Muscle of back (tissue), 13 donors: Measurements from ENCODE around the gene CCDC144A. TPM values are rescaled to one million over a fixed set of nuclear protein-coding genes. Genes with fewer than 3 reads are reported as not detected.
"Not testable (repeated sequence)": the region's sequence is repeated elsewhere in the genome, so short reads cannot be mapped to it uniquely, and the experiment has no call there.

Source experiments
- DNase-seq, 3 donors: peaks; one replicate each; pipeline versions ENCODE4 v3.0.0 to v3.0.0-alpha.2; 2013
- long read RNA-seq, 9 donors: transcript quantifications; one replicate each; lab custom pipeline, GENCODE V29; 2026
- polyA plus RNA-seq, 10 donors: library from polyadenylated mRNA; unstranded; fragments of 120-200 nt; gene quantifications; one replicate each; pipeline ENCODE4 v1.2.1, GENCODE V29; 2013; ENCODE audit not compliant: insufficient read length in 10 of 10

Gene CCDC144A, protein sequence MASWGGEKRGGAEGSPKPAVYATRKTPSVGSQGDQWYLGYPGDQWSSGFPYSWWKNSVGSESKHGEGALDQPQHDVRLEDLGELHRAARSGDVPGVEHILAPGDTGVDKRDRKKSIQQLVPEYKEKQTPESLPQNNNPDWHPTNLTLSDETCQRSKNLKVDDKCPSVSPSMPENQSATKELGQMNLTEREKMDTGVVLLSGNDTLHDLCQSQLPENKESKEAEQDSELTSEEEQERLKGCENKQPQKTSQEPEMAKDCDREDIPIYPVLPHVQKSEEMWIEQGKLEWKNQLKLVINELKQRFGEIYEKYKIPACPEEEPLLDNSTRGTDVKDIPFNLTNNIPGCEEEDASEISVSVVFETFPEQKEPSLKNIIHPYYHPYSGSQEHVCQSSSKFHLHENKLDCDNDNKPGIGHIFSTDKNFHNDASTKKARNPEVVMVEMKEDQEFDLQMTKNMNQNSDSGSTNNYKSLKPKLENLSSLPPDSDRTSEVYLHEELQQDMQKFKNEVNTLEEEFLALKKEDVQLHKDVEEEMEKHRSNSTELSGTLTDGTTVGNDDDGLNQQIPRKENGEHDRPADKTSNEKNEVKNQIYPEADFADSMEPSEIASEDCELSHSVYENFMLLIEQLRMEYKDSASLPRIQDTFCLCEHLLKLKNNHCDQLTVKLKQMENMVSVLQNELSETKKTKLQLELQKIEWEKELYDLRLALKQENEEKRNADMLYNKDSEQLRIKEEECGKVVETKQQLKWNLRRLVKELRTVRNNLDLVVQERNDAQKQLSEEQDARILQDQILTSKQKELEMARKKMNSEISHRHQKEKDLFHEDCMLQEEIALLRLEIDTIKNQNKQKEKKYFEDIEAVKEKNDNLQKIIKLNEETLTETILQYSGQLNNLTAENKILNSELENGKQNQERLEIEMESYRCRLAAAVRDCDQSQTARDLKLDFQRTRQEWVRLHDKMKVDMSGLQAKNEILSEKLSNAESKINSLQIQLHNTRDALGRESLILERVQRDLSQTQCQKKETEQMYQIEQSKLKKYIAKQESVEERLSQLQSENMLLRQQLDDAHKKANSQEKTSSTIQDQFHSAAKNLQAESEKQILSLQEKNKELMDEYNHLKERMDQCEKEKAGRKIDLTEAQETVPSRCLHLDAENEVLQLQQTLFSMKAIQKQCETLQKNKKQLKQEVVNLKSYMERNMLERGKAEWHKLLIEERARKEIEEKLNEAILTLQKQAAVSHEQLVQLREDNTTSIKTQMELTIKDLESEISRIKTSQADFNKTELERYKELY (N-terminal part only)
- 1 to 10 TPM in 6 of 10 donors, under 1 TPM in 4; 0.54 to 5.6 (median 2.6) TPM for polyA plus RNA-seq
- long read RNA-seq, donor 1 = 0 reads
- long read RNA-seq, donor 2 = 0 reads
- long read RNA-seq, donor 3 = 0 reads
- long read RNA-seq, donor 4, partial matches to known transcripts = 0 of 1 reads
- long read RNA-seq, donor 4, other reads (novel, unspliced or antisense) = 0 of 1 reads
- long read RNA-seq, donor 5, partial matches to known transcripts = 0 of 1 reads
- long read RNA-seq, donor 5, other reads (novel, unspliced or antisense) = 0 of 1 reads
- long read RNA-seq, donor 6 = 0 reads
- long read RNA-seq, donor 7 = 0 reads
- long read RNA-seq, donor 8 = 0 reads
- long read RNA-seq, donor 9 = 0 reads

DNA sequence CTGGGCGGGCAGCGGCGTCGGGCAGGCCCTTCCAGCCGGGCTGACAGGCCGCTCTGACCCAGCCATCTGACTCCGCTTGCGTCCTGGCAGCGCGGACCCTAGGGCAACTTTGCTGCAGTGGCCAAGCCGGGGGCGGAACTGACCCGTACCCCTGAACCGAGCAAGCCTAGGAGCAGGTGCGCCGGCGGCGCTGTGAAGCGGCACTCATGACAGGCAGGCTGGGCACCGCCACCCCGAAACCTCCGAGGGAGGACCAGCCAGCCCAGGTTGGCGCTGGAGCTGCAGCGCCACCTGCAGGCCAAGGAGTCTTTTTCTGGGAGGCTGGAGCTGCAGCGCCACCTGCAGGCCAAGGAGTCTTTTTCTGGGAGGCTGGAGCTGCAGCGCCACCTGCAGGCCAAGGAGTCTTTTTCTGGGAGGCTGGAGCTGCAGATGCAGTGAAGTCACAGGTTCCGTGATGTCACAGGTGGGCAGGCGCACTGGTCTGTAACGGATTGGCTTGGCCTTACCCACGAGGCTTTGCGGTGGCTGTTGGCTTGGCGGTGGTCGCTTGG, at the start of gene CCDC144A:
Gene CCDC144A, plus strand, starts transcription at position 511 of the 551 bp plus-strand sequence. CDS start 160 bp downstream, outside the sequence.
- not testable (repeated sequence) for DNase-seq

DNA sequence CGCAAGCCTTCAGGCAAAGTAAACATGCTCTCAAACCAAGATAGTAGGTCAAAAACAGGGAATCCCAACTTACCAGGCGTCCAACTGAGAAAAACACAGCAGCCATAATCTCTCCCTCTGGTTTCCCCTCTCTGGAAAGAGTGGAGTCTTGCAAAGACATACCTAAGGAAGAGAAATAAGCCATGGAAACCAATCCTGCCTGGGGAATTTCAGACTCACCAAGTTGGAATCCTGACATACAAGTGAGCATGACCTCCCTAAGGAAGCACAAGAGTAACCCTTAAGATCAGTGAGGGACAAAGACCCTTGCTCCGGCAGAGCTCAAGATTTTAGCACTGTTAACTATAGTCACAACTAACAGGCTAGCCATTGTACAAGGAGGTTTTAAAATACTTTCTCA, 40.5 kb upstream of the CCDC144A start:
- DNase-seq = no peak

DNA sequence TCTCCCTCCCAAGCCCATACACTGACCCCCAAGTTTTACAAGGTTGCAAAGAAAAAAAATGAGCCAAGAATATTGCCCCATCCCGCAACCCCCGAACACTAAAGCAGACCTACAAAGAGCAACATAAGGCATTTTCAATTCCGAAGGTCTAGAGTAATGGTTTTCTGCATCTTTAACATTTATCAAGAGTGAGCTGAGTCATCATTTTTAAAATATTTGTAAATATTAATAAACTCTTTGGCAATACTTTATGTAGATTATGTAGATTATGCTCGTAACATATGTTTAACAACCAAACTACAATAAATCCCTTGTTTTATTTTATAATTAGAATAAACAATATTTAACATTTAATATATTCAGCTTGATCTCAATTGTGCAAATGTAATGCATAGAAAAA, 37.8 kb upstream of the CCDC144A start:
- no peak for DNase-seq

DNA sequence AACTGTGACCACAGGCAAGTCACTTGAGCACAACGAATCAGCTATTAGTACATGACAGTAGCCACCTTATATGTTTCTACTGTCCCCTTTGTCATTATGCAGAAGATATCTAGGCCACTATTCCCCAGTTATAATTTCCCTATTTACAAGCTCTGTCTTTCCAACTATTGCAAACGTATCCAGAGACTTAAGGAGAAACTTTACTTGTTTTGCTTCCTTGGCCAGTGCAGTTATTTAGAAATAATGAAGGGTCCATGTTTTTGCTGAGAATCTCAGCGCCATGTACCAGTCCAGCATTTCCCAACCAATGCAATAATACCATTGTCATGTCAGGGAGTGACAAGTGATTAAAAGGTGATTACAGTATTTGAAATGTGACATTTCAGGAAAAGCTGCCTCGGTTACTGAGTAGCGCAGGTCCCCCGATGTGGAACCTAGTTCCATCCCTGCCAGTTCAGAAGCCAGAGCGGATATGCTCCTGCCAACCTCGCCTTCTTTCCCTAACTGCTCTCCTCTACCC, 37.1 kb upstream of the CCDC144A start:
- no peak for DNase-seq

DNA sequence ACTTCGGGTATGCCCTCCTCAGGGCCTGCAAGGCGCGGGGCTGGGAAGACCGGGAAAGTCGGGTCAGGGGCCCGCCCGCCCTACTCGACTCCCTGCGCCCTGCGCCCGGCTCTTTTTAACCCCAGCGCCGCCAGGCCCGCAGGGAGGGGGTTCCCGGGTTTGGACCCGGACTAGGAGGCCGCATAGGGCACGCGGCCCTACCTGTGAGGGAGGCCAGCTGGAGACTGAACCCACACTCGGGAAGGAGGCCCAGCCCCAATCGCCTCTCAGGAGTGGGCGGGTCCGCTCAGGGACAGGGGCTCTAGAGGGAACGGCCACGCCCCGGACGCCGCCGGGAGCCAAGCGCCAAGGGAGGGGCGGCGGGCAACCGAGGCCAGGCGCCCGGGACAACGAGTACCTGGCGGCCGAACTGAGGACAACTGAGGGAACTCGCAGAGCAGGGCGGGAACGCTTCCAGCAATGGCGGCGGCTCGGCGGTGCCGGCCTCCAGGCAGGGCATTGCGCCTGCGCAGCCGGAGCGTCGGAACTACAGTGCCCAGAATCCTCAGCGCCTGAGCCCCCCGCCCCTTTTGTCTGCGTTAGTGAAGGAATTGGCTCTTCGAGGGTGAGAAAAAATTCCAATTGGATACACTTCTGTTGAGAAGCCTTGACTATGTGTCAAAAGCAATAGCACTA, 36.5 kb upstream of the CCDC144A start, which contains the start of gene ZNF624:
Gene ZNF624, minus strand, starts transcription at position 484 of the 675 bp plus-strand sequence.
- DNase-seq = peak; percentile 93 to 97 (median 95)

DNA sequence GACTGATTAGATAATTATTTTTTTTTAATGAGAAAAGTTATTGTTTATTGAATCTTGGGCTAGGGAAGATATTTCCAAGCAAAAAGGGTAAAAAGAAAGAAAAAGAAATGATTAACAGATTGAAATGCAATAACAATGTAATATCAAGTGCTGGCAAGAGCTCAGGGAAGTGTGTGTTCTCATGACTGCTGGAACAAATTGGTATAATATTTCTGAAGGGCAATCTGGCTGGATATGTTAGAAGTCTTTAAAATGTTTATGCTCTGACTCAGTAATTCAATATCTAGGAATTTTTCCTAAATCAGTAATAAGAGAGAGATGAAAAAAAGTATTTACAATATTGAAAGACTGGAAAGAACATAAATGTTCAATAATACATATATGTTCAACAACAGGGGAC, 28.8 kb upstream of the CCDC144A start:
- no peak for DNase-seq

DNA sequence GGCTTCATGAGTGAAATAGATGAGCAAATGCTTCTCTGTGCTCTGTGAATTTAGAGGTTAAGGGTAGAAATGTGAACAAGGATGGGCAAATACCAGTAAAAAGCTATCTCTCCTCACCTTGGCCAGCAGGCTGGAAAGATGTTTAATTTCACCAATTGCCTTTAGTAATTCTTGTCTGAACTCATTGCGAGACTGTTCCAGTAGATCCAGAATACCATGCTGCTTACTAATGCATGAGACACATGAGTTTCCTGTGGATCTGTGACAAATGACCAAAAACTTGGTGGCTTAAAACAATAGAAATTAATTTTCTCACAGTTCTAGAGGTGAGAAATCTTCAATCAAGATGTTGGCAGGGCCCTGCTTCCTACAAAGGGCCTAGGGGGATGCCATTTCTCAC, 27.1 kb upstream of the CCDC144A start:
- DNase-seq = no peak

DNA sequence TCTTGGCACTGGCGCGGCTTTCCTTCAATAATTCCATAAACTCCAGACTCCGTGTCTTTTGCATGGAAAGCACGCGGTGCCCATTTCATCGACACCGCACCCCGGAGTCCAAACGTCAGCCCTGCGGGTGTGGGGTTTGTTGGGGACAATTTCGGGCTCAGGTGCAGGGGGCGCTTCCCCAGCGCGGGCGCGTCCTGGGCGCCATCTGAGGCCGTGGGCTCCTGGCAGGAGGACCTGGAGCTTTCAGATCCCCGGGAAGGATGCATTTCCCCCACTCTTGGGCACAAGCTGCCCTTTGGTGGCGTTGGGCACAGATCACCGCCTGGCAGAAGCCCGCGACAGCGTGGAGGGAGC, 23.5 kb upstream of the CCDC144A start:
- not testable (repeated sequence) for DNase-seq

DNA sequence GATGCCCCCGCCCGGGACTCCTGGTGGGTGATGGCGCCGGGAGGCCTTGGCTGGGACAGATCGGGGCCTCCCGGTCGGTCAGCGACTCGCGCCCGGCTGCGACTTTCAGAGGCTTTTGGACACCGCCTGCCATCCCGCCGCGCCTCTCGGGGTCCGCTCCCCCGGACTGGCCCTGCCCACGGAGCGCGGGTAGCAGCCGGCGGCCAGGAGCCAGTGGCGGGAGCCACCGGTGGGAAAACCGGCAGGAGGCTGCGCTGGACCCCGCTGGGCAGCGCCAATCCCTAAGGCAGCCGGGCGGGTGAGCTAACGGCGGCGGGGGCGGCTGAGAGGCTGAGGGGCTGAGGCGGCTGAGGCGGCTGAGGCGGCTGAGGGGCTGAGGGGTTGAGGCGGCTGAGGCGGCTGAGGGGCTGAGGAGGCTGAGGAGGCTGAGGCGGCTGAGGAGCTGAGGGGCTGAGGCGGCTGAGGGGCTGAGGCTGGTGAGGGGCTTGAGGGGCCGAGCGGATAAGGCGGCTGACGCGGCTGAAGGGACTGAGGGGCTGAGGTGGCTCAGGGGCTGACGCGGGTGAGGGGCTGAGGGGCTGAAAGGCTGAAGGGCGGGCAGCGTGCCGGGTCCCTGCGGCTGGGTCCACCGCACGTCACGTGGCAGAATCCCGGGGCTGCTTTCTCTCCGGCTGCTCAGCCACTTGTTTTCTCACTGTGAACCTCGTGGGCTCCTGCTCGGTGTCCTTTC, 23.0 kb upstream of the CCDC144A start:
- DNase-seq = peak in 1 of 3 donors; percentile 43

DNA sequence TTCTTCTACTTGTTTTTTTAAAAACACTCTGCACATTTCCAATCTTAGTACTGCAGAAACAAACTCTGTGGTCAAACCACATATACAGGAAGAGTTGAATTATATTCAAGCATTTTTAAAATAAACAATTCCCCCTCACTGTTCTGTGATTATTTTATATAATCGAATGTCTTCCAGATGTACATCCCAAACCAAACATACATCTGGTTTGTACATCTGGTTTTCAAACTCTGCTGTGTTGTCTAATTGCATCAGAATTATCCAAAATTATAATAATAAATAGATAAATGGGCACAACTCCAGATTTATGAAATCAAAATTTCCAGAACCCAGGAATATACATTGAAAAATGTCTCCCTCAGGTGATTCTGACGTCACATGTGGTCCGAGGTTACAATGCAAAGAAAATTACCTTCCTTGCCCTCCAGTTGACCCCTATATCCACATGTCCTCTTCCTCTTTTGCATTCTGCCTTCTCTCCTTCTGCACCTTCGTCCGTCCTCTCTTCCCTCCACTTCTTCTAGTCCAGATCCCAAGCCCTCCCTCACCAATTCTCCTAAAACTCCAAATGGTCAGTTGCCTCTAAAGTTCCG, 13.3 kb upstream of the CCDC144A start:
- peak in 1 of 3 donors; percentile 68 for DNase-seq

DNA sequence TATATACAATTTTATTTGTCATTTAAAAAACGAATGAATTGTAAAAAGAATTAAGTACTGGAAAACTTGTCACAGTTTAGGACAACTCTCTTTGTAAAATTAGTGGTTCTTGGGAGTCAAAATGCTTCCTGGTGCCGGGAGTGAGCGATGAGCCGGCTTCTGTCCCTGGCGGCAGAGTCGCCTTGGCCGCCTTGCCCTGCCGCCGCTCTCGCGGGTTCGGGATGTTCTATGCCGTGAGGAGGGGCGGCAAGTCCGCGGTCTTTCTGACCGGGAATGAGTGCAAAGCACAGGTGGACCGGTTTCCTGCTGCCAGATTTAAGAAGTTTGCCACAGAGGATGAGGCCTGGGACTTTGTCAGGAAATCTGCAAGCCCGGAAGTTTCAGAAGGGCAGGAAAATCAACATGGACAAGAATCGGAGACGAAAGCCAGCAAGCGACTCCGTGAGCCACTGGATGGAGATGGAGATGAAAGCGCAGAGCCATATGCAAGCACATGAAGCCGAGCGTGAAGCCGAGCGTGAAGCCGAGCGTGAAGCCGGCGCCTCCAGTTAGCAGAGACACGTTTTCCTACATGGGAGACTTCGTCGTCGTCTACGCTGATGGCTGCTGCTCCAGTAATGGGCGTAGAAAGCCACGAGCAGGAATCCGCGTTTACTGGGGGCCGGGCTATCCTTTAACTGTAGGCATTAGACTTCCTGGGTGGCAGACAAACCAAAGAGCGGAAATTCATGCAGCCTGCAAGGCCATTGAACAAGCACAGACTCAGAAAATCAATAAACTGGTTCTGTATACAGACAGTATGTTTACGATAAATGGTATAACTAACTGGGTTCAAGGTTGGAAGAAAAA, 6.5 kb upstream of the CCDC144A start:
- DNase-seq = peak in 1 of 3 donors; percentile 30

DNA sequence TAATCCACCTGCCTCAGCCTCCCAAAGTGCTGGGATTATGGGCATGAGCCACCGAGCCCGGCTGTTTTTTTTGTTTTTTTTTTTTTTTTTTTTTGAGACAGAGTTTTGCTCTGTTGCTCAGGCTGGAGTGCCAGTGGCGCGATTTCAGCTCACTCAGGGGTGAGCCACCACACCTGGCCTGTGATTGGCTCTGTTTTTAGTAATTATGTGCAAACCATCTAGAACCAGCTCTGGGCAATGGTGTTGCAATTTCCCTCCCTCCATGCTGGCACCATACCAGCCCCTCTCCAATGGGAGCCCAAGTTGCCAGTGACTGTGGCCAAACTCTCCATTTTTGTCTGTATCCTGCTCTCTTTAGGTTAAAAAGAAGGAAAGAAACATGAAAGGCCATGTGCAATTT, 4.0 kb upstream of the CCDC144A start:
- DNase-seq = not testable (repeated sequence)

DNA sequence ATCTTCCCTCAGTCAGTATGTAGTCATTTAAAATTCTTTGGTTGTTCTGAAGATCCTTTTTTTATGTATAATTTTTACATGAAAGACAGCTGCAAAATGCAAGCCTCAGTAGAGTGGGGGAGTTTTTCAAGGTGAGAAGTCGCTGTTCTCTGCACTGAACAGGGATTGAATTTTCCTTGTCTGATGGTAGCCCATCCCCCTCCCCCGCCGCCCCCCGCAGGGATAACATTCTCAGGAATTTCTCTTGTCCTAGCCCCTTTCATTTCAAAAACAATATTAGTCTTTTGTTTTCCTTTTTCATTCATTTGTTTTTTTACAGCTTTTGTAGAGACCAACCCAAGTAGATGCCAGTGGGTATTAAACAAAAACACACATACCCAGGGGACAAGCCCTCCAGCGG, 2.9 kb upstream of the CCDC144A start:
- DNase-seq = not testable (repeated sequence)

DNA sequence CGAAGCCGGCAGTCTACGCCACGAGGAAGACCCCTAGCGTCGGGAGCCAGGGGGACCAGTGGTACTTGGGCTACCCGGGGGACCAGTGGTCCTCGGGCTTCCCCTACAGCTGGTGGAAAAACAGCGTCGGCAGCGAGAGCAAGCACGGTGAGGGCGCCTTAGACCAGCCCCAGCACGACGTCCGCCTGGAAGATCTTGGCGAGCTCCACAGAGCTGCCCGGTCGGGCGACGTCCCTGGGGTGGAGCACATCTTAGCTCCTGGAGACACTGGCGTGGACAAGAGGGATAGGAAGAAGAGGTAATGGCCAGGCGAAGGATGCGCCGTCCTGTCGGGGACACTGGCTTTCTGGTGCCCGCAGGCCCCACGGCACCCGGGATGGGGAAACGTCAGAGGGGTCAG, 406 bp downstream of the CCDC144A start:
- DNase-seq = not testable (repeated sequence)

DNA sequence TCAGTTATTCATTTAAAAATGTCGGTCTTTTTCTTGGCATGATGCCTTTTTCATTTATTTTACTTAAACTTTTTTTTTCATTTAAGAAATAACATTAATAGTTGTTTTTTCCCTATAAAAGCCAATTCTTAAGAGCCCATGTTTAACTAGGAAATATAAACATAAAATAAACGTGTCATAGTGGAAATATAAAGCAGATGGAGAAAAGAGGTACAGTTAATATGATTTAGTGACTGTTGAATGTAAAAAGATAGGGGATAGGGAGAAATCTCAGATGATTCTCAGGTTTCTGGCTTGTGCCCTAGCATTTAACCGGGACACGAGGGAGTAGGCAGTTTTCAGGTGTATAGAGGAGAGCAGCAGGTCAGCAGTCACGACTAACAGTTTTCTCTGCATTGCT, 7.6 kb downstream of the CCDC144A start:
- DNase-seq = not testable (repeated sequence)

DNA sequence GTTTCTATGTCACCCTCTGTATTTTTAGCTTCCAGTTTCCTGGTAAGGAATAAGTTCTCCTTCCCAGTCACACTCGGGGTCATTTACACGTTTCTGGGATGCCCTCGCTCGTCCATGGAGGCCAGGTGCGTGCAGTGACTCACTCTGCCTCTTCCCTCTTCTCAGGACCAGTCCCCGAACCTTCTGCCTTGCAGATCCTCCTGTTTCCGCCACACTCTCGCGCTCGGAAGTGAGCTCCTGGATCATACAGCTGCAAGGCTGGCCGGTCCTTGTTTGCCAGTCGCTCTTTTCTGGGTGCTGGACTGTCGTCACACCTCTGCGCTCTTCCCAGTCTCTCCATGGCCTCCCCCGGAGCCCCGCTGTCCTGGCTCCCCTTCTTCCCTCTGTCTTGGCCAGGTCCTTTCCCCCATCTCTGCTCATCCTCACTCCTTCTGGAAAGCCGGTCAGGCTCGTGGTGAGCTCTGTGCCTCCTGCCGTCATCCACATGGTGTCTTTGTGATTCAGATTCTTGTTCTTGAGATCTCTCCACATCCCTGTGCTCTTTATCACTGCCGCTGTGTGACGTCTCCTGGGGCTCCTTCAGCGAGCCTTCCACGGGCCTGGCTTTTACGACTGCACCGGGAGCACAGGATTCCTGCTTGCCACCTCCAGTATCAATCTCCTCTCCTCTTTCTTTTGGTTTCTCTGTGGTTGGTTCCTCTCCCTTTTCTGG, 55.6 kb downstream of the CCDC144A start:
- DNase-seq = peak in 1 of 3 donors; percentile 11

DNA sequence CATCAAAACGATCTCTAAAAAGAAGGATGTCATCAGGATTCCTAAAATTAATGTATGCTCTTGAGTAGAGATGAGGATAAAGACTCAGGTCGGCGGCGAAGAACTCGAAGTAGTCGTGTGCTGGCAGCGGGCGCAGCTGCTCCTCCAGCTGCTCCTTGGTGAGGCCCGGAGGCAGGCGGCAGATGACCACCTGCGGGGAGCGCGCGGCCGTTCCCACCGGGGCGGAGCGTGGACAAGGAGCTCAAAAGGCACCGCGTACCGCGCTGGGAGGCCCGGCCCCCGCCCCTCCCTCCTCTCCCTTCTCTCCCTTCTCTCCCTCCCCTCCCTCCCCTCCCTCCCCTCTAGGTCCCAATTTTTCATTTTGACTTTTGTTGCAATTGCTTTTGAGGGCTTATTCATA, 56.5 kb downstream of the CCDC144A start:
- DNase-seq = not testable (repeated sequence)
